ENCODE results near the gene CCT7. TPM values are rescaled to one million over a fixed set of nuclear protein-coding genes. Genes with fewer than 3 reads are reported as not detected.

CCT7 gene
- polyA plus RNA-seq, 2 of the 4 experiments (the other 2 are of a cell fraction), result 685 to 850 TPM

GRCh38 chr2:73257425-73258125 is 23.5 kb downstream of the CCT7 start:
- Histone ChIP-seq H3K9me3 (no peaks in the 10 kb centered on the region), H3K27ac (no peak overlapping the region), H3K4me2 (no peak overlapping the region), H3K4me1 (no peaks in the 10 kb centered on the region), H3K4me3 (no peak overlapping the region)
- WGBS (ENCODE audit: missing lambda C conversion rate), result 80% methylated on average over 10 of the region's 10 CpGs
- ChIA-PET POLR2A (interaction anchor here (1.4 to 2.1 kb wide), 2 partner anchors 13 to 24 kb away, joined by 5 to 8 read pairs; partner anchors contain the start of genes CCT7 and PRADC1), CTCF (interaction anchor here (0.8 to 4.8 kb wide), 11 partner anchors 9 to 172 kb away, joined by 3 to 50 read pairs (median 6); partner anchors contain the start of genes EGR4 and PRADC1)
- ATAC-seq, result no peak
- DNase-seq (ENCODE audit: low read depth in 1 of 2, low spot score in 1 of 2), result no peak
- no peak for FAIRE-seq
- TF ChIP-seq ZSCAN20 (CRISPR knock-in tag; IDR thresholded peaks at IDR 0.05), result no peak

GRCh38 chr2:73258186-73258912 is 24.2 kb downstream of the CCT7 start:
- TF ChIP-seq CTCF (IDR thresholded peaks at IDR 0.05) (no peak), MYC (IDR thresholded peaks at IDR 0.05; ENCODE audit: borderline replicate concordance, low read length) (no peak), CHD2 (IDR thresholded peaks at IDR 0.05; ENCODE audit: low read length, partially characterized antibody) (no peak), HOXB13 (CRISPR knock-in tag; IDR thresholded peaks at IDR 0.05; ENCODE audit: low read depth) (no peak), JUN (IDR thresholded peaks at IDR 0.05) (no peak)
- ATAC-seq, result no peak
- Histone ChIP-seq H3K4me3 (no peak overlapping the region), H3K4me2 (no peak overlapping the region), H3K9me3 (no peaks in the 10 kb centered on the region), H3K4me1 (no peaks in the 10 kb centered on the region), H3K27ac (no peak overlapping the region)
- 81% methylated on average over 5 of the region's 8 CpGs for WGBS (ENCODE audit: missing lambda C conversion rate)
- no peak for FAIRE-seq
- CTCF ChIA-PET, result interaction anchor here (0.8 to 4.8 kb wide), 15 partner anchors 9 to 364 kb away, joined by 3 to 50 read pairs (median 6); partner anchors contain the start of genes CCT7, EGR4 and PRADC1
- POLR2A ChIA-PET, result interaction anchor here (1.4 to 2.1 kb wide), 2 partner anchors 14 to 25 kb away, joined by 5 to 8 read pairs; partner anchors contain the start of genes CCT7 and PRADC1
- DNase-seq (ENCODE audit: low read depth in 1 of 2, low spot score in 1 of 2), result no peak

GRCh38 chr2:73258913-73259215 is 24.8 kb downstream of the CCT7 start:
- H3K4me3 ChIP-seq, result no peak overlapping the region
- ATAC-seq, result no peak

More at GRCh38 chr2:73258913-73259215, 24.8 kb downstream of the CCT7 start:
- H3K4me1 ChIP-seq, result no peaks in the 10 kb centered on the region
- WGBS (ENCODE audit: missing lambda C conversion rate), result 92% methylated on average over 9 of the region's 9 CpGs
- no peak for DNase-seq (ENCODE audit: low read depth in 1 of 2, low spot score in 1 of 2)
- FAIRE-seq, result no peak
- CTCF ChIA-PET, result interaction anchor here (0.6 to 4.8 kb wide), 12 partner anchors 10 to 364 kb away, joined by 3 to 50 read pairs (median 6); partner anchors contain the start of genes CCT7 and EGR4
- H3K4me2 ChIP-seq, result no peak overlapping the region
- TF ChIP-seq ZFP36 (IDR thresholded peaks at IDR 0.05; ENCODE audit: borderline replicate concordance, partially characterized antibody), result no peak
- no peak for TF ChIP-seq HMGXB4 (CRISPR knock-in tag; IDR thresholded peaks at IDR 0.05; ENCODE audit: borderline replicate concordance)
- TF ChIP-seq RAD21 (conservative IDR thresholded peaks at IDR 0.05 in 1 of 2, IDR thresholded peaks at IDR 0.05 in 1 of 2), result no peak
- TF ChIP-seq HOXB13 (CRISPR knock-in tag; IDR thresholded peaks at IDR 0.05; ENCODE audit: low read depth), result no peak
- no peak for TF ChIP-seq MYC (IDR thresholded peaks at IDR 0.05; ENCODE audit: borderline replicate concordance, low read length)
- no peak for TF ChIP-seq REST (IDR thresholded peaks at IDR 0.05)
- no peak for TF ChIP-seq BCL3 (IDR thresholded peaks at IDR 0.05)
- TF ChIP-seq POLR2AphosphoS2 (conservative IDR thresholded peaks at IDR 0.05; ENCODE audit: low read length), result no peak
- no peak for TF ChIP-seq CEBPB (IDR thresholded peaks at IDR 0.05)
- TF ChIP-seq ZC3H11A (IDR thresholded peaks at IDR 0.05), result no peak
- TF ChIP-seq TP53 (CRISPR knock-in tag; IDR thresholded peaks at IDR 0.05), result no peak
- no peak for TF ChIP-seq TFCP2L1 (CRISPR knock-in tag; IDR thresholded peaks at IDR 0.05)
- no peak for TF ChIP-seq EHMT2 (IDR thresholded peaks at IDR 0.05; ENCODE audit: low read depth)
- TF ChIP-seq MAFK (IDR thresholded peaks at IDR 0.05; ENCODE audit: partially characterized antibody), result no peak
- no peak for TF ChIP-seq HES2 (IDR thresholded peaks at IDR 0.05)
- H3K27ac ChIP-seq, result no peak overlapping the region
- no peaks in the 10 kb centered on the region for H3K9me3 ChIP-seq
- POLR2A ChIA-PET, result no interaction called here
